Stimulated activated CD4-positive, alpha-beta T cell treated with anti-CD3 and anti-CD28 coated beads, Interleukin-15, amount 100 ng/mL, for 24 hours (primary cell): ENCODE measurements around the gene C2orf92.

Source experiments
- DNase-seq: peaks from one replicate; pipeline ENCODE4 v3.0.0-alpha.2; 2020

The C2orf92 gene

GRCh38 chr2:97714950-97715652 lies 45.6 kb downstream of the C2orf92 start:
- no peak for DNase-seq

GRCh38 chr2:97715951-97716694 lies 46.6 kb downstream of the C2orf92 start:
- no peak for DNase-seq

- DNase-seq: no peak
Observed at GRCh38 chr2:97716695-97717612, 47.4 kb downstream of the C2orf92 start.

- DNase-seq: no peak
Observed at GRCh38 chr2:97717613-97717995, 48.1 kb downstream of the C2orf92 start.

- peak; percentile 84 for DNase-seq
Observed at GRCh38 chr2:97718051-97718882, 48.8 kb downstream of the C2orf92 start.

GRCh38 chr2:97718942-97719341 lies 49.4 kb downstream of the C2orf92 start:
- DNase-seq: no peak

- DNase-seq: no peak
Observed at GRCh38 chr2:97719362-97720155, 50.0 kb downstream of the C2orf92 start.

- DNase-seq: no peak
Observed at GRCh38 chr2:97720746-97721145, 51.2 kb downstream of the C2orf92 start.

GRCh38 chr2:97722227-97722626 lies 52.7 kb downstream of the C2orf92 start:
- DNase-seq: no peak

GRCh38 chr2:97723156-97724072 lies 53.9 kb downstream of the C2orf92 start:
- DNase-seq: no peak

GRCh38 chr2:97724073-97724410 lies 54.5 kb downstream of the C2orf92 start:
- DNase-seq: no peak

GRCh38 chr2:97724501-97724900 lies 55.0 kb downstream of the C2orf92 start:
- DNase-seq: no peak

- DNase-seq: no peak
Observed at GRCh38 chr2:97724946-97725688, 55.6 kb downstream of the C2orf92 start.

GRCh38 chr2:97726261-97727064 lies 57.0 kb downstream of the C2orf92 start:
- DNase-seq: no peak

- no peak for DNase-seq
Observed at GRCh38 chr2:97727296-97727695, 57.8 kb downstream of the C2orf92 start.

- peak; percentile 37 for DNase-seq
Observed at GRCh38 chr2:97728091-97728731, 58.7 kb downstream of the C2orf92 start.

GRCh38 chr2:97730245-97730644 lies 60.7 kb downstream of the C2orf92 start:
- no peak for DNase-seq

- DNase-seq: no peak
Observed at GRCh38 chr2:97731274-97732020, 61.9 kb downstream of the C2orf92 start.
